A673 (cell line): ENCODE measurements around the gene HK2. TPM values are rescaled to one million over a fixed set of nuclear protein-coding genes. Genes with fewer than 3 reads are reported as not detected.

Experiments
- BruUV-seq: library from RNA; stranded (reverse); fragments of 400-500 nt; replicated peaks from 2 replicates; lab custom pipeline; 2021; lab: Mats Ljungman, UMichigan
- CTCF ChIA-PET: fragments of 300-600 bp; sonication (Branson Sonifier 250); formaldehyde crosslinking; loops from one replicate; lab custom pipeline; 2022; ENCODE audit warnings: antibody characterized with exemption; lab: Charles Lee
- POLR2A ChIA-PET: fragments of 300-600 bp; sonication (Branson Sonifier 250); formaldehyde crosslinking; loops from one replicate; lab custom pipeline; 2022; ENCODE audit warnings: antibody characterized with exemption; ENCODE audit not compliant: low non-redundant PET; lab: Charles Lee
- DNase-seq: peaks from one replicate; pipeline ENCODE4 v3.0.0-alpha.2; 2015; ENCODE audit warnings: low spot score
- H3K27ac ChIP-seq: fragments of 200-600 bp; sonication (generic); 2 replicates; pipeline ENCODE4 v1.5.1; 2016; ENCODE audit warnings: mixed run types, low read depth, mild to moderate bottlenecking, mixed read lengths, antibody characterized with exemption, low read length; ENCODE audit not compliant: poor library complexity, severe bottlenecking
- H3K27me3 ChIP-seq: fragments of 200-600 bp; sonication (generic); replicated peaks from 2 replicates; pipeline ENCODE4 v1.6.1; 2017; ENCODE audit warnings: mixed run types, low read depth, mild to moderate bottlenecking, mixed read lengths, antibody characterized with exemption, low read length; ENCODE audit not compliant: insufficient read depth, poor library complexity
- H3K36me3 ChIP-seq: fragments of 200-600 bp; sonication (generic); 2 replicates; pipeline ENCODE4 v1.6.1; 2016; ENCODE audit warnings: mixed run types, mild to moderate bottlenecking, mixed read lengths, antibody characterized with exemption, low read length; ENCODE audit not compliant: insufficient read depth, poor library complexity, severe bottlenecking
- H3K4me1 ChIP-seq: fragments of 200-600 bp; sonication (generic); 2 replicates; pipeline ENCODE4 v1.6.1; 2017; ENCODE audit warnings: mixed run types, mild to moderate bottlenecking, mixed read lengths, antibody characterized with exemption, low read length; ENCODE audit not compliant: insufficient read depth, poor library complexity, severe bottlenecking
- H3K4me3 ChIP-seq: fragments of 200-600 bp; sonication (generic); 2 replicates; pipeline ENCODE4 v1.5.1; 2016; ENCODE audit warnings: low read depth, mixed run types, mild to moderate bottlenecking, mixed read lengths, low read length; ENCODE audit not compliant: poor library complexity, severe bottlenecking
- H3K9me3 ChIP-seq: fragments of 200-600 bp; sonication (generic); 2 replicates; pipeline ENCODE4 v1.6.1; 2016; ENCODE audit warnings: mixed run types, low read depth, mild to moderate bottlenecking, mixed read lengths, antibody characterized with exemption, low read length; ENCODE audit not compliant: poor library complexity, severe bottlenecking
- EZH2 ChIP-seq: fragments of 200-600 bp; sonication (generic); IDR thresholded peaks from 2 replicates; pipeline ENCODE4 v1.6.1; 2017; ENCODE audit warnings: borderline replicate concordance, low read depth, mild to moderate bottlenecking, mixed read lengths, antibody characterized with exemption, low read length; ENCODE audit not compliant: poor library complexity, severe bottlenecking
- intact Hi-C: fragments of 100-400 bp; cut with micrococcal nuclease; formaldehyde crosslinking; loops from one replicate; pipeline ENCODE4 v1.10.0; 2022; ENCODE audit not compliant: unreplicated experiment
- total RNA-seq: library from RNA; stranded (reverse); gene quantifications from 2 replicates; pipeline ENCODE4 v1.2.3, GENCODE V29; 2021
- TF ChIP-seq, protein P1 (sequence below): fragments of 300-800, 200-600 bp; sonication (generic); conservative IDR thresholded peaks from 2 replicates; pipeline ENCODE4 v1.5.1; 2017; ENCODE audit warnings: low read depth, mild to moderate bottlenecking, antibody characterized with exemption, low read length, moderate library complexity, mixed read lengths

HK2 gene
- total RNA-seq, 1 experiment from 2014 or later = 42.6 TPM

- no peak overlapping the region for H3K4me3 ChIP-seq
- no TSS peak for BruUV-seq
- no peaks in the 10 kb centered on the region for H3K36me3 ChIP-seq
- no peaks in the 10 kb centered on the region for H3K9me3 ChIP-seq
- H3K27ac ChIP-seq = peak overlapping the region; percentile 35
- TF ChIP-seq, protein P1, sequence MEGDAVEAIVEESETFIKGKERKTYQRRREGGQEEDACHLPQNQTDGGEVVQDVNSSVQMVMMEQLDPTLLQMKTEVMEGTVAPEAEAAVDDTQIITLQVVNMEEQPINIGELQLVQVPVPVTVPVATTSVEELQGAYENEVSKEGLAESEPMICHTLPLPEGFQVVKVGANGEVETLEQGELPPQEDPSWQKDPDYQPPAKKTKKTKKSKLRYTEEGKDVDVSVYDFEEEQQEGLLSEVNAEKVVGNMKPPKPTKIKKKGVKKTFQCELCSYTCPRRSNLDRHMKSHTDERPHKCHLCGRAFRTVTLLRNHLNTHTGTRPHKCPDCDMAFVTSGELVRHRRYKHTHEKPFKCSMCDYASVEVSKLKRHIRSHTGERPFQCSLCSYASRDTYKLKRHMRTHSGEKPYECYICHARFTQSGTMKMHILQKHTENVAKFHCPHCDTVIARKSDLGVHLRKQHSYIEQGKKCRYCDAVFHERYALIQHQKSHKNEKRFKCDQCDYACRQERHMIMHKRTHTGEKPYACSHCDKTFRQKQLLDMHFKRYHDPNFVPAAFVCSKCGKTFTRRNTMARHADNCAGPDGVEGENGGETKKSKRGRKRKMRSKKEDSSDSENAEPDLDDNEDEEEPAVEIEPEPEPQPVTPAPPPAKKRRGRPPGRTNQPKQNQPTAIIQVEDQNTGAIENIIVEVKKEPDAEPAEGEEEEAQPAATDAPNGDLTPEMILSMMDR = no peak
- no peak for TF ChIP-seq EZH2
- H3K4me1 ChIP-seq = peaks cover 30% of the 10 kb centered on the region
- POLR2A ChIA-PET = no interaction called here
- CTCF ChIA-PET = interaction anchor here (0.5 kb wide), 1 partner anchor 30 kb away, joined by 8 read pairs; no protein-coding TSS in a partner anchor
- no peaks in the 10 kb centered on the region for H3K27me3 ChIP-seq
- DNase-seq = peak; percentile 55
- intact Hi-C loops = no loop called here
Observed at GRCh38 chr2:74845217-74845751, 11.4 kb downstream of the HK2 start.

DNA sequence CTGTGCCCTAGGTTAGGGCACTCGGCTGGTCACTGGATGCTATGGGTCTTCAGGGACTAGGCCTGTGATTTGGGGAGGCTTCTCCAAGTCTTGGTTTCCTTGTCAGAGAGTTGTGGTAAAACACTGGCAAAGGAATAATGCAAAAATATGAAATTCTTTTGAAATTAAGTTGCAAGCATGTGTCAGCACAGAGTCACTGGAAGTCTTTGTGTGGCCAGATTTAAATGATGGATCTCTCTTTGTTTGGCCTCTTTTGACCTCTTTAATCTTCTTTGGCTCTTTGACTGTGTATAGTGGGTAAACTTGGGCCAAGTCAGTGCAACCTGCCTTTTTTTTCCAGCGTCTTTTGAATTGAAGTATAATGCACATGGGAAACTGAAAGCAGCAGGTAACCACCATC lies 12.1 kb downstream of the HK2 start:
- Histone ChIP-seq H3K36me3 (no peaks in the 10 kb centered on the region), H3K4me3 (no peak overlapping the region), H3K4me1 (peaks cover 30% of the 10 kb centered on the region), H3K9me3 (no peaks in the 10 kb centered on the region), H3K27ac (peak overlapping the region; percentile 35), H3K27me3 (no peaks in the 10 kb centered on the region)
- intact Hi-C loops = no loop called here
- TF ChIP-seq, protein P1 = no peak
- no peak for TF ChIP-seq EZH2
- CTCF ChIA-PET = no interaction called here
- no TSS peak for BruUV-seq
- no peak for DNase-seq
- POLR2A ChIA-PET = no interaction called here

GRCh38 chr2:74846481-74846880 lies 12.6 kb downstream of the HK2 start:
- no peaks in the 10 kb centered on the region for H3K9me3 ChIP-seq
- no peak for DNase-seq
- no peaks in the 10 kb centered on the region for H3K27me3 ChIP-seq
- POLR2A ChIA-PET = no interaction called here
- no peaks in the 10 kb centered on the region for H3K36me3 ChIP-seq
- no peak overlapping the region for H3K4me3 ChIP-seq
- intact Hi-C loops = no loop called here
- CTCF ChIA-PET = no interaction called here
- H3K4me1 ChIP-seq = peaks cover 30% of the 10 kb centered on the region
- no TSS peak for BruUV-seq
- no peak overlapping the region for H3K27ac ChIP-seq
- TF ChIP-seq, protein P1 = no peak
- TF ChIP-seq EZH2 = no peak
